GM18520 (cell line): ENCODE data around the gene P4HB.
"Not testable (repeated sequence)": the region's sequence is repeated elsewhere in the genome, so short reads cannot be mapped to it uniquely, and the experiment has no call there.

ENCODE experiments used
- ATAC-seq: cut with Tn5 transposase; IDR thresholded peaks from one replicate; pipeline ENCODE4 v1.9.1; 2021; ENCODE audit not compliant: unreplicated experiment

P4HB gene

GRCh38 chr17:81849457-81849856 is 10.9 kb downstream of the P4HB start:
- ATAC-seq = no peak

DNA sequence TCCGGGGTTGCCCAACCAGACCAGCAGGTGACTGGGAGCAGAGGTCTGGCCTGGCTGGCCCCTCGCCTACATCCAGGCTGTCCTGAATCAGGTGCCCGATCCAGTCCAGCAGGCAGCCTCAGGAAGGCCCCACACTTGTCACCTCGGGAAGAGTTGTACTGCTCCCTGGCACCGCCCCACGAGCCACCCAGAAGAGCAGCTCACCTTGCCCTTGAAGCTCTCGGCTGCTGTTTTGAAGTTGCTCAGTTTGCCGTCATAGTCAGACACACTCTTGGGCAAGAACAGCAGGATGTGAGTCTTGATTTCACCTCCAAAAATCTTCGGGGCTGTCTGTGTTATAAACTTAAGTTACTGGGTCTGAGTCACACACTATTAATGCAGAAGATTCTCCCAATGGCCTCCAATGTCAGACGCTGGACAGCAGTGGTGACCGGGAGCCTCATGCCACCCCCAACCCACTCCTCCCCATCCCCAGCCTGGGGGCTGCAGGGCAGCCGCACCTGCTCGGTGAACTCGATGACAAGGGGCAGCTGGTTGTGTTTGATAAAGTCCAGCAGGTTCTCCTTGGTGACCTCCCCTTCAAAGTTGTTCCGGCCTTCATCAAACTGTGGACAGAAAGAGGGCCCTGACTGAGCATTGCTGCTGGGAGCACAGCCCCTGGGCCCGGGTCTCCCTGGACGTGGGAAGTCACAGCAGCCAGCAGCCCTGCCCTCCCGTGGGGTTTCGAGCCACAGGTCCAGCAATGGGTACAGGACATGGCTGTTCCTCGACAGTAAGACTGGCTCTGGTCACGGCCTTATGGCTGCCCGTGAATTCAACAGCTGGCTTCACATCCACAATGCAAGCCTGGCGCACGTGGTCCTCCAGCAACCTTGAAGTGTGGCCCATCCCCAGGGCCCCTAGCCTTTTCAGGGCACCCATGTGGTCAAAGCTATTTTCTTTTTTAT is 13.3 kb downstream of the P4HB start:
- no peak for ATAC-seq

DNA sequence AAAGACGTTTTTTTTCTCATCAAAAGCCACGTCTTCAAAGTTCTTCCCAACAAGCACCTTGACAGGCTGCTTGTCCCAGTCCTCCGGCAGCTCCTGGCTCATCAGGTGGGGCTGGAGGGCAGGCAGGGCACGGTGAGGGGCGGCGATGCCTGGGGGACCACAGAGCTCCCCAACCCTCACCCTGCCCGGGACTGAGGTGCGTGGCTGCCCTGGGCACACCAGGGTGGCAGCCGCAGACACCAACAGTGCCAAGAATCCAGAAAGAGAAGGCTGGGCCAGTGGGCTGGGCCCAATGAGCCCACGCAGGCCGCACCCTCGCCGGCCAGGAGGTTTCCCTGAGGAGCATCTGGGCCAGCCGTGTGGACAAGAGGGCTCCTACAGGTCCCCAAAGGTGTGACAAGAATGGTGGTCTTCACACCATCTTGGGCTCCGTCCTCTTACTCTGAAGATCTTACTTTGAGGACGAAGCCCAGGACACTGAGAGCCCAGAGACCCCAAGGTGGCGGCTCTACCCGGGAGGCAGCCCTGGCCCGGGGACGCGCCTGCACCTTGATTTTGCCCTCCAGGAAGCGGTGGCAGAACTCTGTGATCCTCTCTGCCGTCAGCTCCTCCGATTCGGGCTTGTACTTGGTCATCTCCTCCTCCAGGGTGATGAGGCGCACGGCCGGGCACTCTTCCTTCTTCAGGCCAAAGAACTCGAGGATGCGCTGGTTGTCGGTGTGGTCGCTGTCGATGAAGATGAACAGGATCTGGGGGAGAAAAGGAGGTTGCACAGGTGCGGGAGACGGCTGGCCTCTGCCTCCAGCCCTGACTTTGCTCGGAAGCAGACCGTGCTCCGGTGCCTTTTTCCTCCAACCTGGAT is 14.2 kb downstream of the P4HB start:
- ATAC-seq = no peak

DNA sequence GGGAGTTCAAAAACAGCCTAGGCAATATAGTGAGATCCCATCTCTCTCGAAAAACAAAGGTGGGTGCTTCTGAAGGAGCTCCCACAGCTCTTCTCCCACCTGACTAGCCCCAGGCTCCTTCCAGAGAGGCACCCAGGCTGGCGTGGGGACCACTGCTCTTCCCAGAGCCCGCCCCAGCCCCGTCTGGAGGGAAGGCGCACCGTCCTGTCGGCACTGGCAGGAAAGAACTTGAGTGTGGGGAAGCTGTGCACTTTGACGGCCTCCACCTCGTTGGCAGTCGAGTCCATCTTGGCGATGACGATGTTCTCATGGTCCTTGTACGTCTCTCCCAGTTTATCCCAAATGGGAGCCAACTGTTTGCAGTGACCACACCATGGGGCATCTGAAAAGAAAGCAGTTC is 15.0 kb downstream of the P4HB start:
- ATAC-seq = no peak

DNA sequence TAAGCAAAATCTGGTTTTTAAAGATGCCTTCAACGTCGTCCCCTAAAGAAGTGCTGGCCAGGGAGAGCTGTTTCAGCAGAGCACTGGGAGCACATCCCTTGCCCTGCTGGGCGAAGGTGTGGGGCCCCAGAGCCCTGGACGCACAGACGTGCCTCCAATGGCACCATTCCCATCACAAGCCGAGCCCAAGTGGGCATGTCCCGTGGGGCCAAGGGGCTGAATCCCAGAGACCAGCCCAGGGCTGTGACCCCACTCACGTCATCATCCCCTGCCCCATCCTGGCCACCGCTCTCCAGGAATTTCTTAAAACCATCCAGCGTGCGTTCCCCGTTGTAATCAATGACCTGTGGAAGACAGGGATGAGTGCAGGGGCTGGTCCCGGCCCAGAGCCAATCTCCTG is 15.4 kb downstream of the P4HB start:
- ATAC-seq = no peak

DNA sequence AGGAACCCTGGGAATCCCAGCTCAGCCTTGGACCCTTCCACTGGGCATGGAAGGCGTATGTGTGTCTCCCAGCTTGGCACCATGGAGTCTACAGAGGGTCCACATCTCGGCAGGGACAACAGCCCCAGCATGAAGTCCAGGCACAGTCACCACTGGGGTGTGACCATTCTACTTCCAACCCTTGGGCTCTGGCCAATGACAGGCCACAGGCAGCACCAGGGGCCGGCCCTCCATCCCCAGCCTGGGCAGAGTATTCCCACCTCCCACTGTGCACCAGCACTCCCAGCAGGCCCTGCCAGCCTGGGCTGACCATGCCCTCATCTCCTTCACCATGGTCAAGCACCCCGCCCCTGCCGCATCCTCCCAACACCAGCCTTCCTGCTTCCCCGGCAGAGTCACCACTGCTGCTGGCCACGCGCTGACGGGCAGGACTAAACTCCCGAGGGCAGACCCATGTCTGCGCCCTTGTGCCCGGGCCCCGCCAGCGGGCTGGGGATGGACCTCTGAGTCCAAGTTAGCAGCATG is 15.9 kb downstream of the P4HB start:
- no peak for ATAC-seq

GRCh38 chr17:81843713-81844326 is 16.5 kb downstream of the P4HB start:
- ATAC-seq = no peak

- ATAC-seq = no peak
These were observed 17.4 kb downstream of the P4HB start for GRCh38 chr17:81842725-81843504.

GRCh38 chr17:81842378-81842724 is 18.0 kb downstream of the P4HB start:
- ATAC-seq = no peak

GRCh38 chr17:81841866-81842265 is 18.5 kb downstream of the P4HB start:
- ATAC-seq = no peak

DNA sequence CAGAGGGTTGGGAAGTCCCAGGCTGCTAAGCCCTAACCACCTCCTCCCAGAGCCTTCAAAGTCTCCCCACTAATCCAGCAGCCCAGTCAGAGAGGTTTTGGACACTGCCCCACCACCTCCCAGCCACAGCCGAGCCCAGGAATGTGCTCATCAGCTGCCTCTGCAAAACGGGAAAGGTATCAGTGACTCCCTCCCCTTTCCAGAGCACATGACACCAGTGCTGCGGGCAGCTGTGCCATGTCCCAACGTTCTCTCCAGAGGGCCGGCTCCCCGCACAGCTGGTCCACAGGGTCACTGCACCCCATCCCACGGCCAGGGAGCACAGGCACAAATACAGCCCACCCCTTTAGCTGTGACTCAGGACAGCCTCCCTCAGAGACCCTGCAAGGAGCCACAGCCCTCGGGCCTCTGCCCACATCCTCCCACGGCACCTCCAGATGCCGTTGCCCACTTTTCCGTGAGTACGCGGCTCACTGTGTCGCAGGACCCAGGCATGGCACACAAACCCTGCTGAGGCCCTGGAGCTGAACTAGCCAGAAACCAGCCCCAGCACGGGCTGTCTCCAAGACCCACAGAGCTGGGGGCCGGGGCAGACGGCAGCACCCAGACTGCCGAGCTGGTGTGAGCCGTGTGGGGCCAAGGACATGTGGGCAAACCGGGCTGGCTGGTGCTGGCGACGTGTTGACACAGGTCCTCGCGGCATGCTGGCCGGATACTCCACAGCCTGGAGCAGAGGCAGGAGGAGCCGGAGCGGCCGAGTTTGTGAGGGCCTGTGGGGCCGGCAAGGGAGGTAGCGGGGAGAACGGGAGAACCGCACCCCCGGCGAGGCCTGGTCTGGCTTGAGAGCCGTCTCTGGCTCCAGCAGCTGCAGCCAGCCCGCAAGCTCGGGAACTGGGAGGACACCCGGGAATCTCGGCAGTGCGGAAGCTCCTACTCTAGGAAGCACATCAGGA is 19.2 kb downstream of the P4HB start:
- ATAC-seq = no peak

DNA sequence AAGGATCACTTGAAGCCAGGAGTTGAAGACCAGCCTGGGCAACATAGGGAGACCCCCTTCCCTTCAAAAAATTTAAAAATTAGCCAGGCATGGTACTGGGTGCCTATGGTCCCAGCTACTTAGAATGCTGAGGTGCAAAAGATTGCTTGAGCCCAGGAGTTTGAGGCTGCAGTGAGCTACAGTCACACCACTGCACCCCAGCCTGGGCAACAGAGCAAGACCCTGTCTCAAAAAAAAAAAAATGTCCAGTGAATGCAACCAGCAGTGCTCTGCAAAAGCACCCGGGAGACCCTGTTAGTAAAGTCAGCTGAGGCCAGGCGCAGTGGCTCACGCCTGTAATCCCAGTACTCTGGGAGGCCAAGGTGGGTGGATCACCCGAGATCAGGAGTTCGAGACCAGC is 20.3 kb downstream of the P4HB start:
- not testable (repeated sequence) for ATAC-seq

GRCh38 chr17:81839301-81839700 is 21.0 kb downstream of the P4HB start:
- no peak for ATAC-seq

- no peak for ATAC-seq
These were observed 21.5 kb downstream of the P4HB start for GRCh38 chr17:81838753-81839255.

GRCh38 chr17:81837641-81838040 is 22.7 kb downstream of the P4HB start:
- no peak for ATAC-seq

DNA sequence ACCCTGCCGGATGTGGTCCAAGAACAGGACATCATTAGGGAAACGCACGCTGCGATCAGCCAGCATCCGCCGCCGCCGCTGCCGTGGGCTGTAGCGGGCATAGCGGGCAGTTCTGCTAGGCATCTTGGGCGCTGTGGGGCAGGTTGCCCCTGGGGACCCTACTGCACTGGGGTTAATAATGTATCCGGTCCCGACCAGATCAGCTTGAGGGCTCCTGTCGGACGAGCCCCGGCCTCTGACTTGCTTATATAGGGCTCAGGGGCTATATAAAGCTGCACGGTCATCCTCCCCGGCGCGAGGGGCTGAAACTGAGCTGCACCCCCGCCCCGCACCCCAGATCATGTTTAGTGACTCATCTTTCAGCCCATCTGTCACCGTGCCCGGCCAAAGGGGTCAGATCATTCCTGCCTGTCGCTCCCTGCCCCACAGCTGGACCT is 25.5 kb downstream of the P4HB start, which contains the start of gene PPP1R27:
Gene PPP1R27 (minus strand): TSS at position 220 of the 437 bp plus-strand sequence. CDS start 97 bp downstream, at position 123.
- ATAC-seq = no peak

DNA sequence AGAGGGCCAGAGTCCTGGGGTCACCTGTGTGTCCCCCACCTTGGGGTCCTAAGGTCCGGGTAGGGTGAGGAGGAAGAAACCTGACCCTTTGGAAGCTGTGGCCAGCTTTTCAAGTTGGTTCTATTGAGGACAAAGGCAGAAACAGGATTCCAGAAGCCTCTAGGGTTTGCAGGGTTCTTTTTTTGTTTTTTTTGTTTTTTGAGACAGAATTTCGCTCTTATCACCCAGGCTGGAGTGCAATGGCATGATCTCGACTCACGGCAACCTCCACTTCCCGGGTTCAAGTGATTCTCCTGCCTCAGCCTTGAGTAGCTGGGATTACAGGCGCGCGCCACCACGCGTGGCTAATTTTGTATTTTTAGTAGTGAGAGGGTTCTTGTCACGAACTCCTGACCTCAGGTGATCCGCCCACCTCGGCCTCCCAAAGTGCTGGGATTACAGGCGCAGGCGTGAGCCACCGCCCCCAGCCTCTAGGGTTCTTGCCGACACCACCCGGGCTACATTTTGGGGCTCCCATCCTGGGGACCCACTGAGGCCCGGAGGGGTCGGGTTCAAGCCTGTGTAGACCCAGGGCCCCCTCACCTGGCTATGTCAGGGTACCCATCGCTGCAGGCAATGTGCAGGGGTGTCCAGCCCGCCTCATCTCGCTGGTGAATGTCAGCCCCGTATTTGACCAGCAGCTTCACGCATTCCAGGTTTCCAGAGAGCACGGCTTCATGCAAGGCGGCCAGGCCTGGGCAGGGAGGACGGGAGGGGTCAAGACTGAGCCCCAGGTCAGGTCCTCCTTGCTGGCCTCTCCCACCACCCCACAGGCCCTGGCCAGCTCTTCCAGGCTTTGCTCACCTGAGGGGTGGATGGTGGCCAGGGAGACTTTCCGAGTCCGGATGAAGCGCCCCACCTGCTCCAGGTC is 26.2 kb downstream of the P4HB start:
- no peak for ATAC-seq
